ENCODE data around the gene GTF2E1.

DNA sequence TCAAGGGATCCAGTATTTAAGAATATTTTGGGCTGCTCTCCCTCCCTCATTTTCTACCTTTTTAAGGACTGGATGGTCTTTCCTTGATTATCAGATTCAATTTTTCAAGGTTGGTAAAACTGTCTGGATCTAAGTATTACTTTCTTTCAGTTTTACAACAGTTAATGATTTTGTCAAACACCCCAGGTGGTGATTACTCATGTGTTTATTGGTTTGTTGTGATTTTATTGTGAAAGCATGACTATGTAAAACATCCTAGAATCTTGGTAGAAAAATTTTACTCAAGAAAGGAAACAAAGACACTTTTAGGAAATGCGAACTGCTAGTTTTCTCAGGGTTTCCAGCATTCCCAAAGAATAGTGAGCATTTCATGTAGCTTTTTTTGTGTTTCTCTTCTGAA, 7.3 kb downstream of the GTF2E1 start:
- TF ChIP-seq BHLHE40 (IDR thresholded peaks at IDR 0.05; ENCODE audit: borderline replicate concordance) (no peak), SP1 (IDR thresholded peaks at IDR 0.05) (no peak), HDGF (IDR thresholded peaks at IDR 0.05; ENCODE audit: borderline replicate concordance) (no peak), FOXM1 (IDR thresholded peaks at IDR 0.05; ENCODE audit: borderline replicate concordance) (no peak), FOXA1 (IDR thresholded peaks at IDR 0.05) (no peak), ELF4 (IDR thresholded peaks at IDR 0.05) (no peak), LEF1 (IDR thresholded peaks at IDR 0.05; ENCODE audit: borderline replicate concordance) (no peak), TARDBP (IDR thresholded peaks at IDR 0.05) (no peak)
